ENCODE results near the gene TCAP.
"Not testable (repeated sequence)": the region's sequence is repeated elsewhere in the genome, so short reads cannot be mapped to it uniquely, and the experiment has no call there.

The TCAP gene

GRCh38 chr17:39684369-39685192 is 19.4 kb downstream of the TCAP start:
- no peak for DNase-seq

GRCh38 chr17:39687101-39687545 is 22.0 kb downstream of the TCAP start:
- DNase-seq = no peak

- peak; percentile 62 to 71 for DNase-seq
Observed at GRCh38 chr17:39687546-39688474, 22.7 kb downstream of the TCAP start, which contains the start of gene PGAP3. Gene PGAP3 (minus strand): TSS chr17:39688057. CDS start chr17:39688014, 43 bp downstream.

GRCh38 chr17:39688475-39688835 is 23.3 kb downstream of the TCAP start:
- no peak for DNase-seq

- DNase-seq = no peak
Observed at GRCh38 chr17:39688945-39689344, 23.8 kb downstream of the TCAP start.

- DNase-seq = no peak
Observed at GRCh38 chr17:39694593-39694992, 29.4 kb downstream of the TCAP start.

- DNase-seq = no peak
Observed at GRCh38 chr17:39695089-39695474, 29.9 kb downstream of the TCAP start.

GRCh38 chr17:39696731-39697130 is 31.6 kb downstream of the TCAP start:
- DNase-seq = no peak

GRCh38 chr17:39697961-39698360 is 32.8 kb downstream of the TCAP start:
- DNase-seq = no peak

- not testable (repeated sequence) for DNase-seq
Observed at GRCh38 chr17:39699157-39699817, 34.1 kb downstream of the TCAP start.

- DNase-seq = no peak
Observed at GRCh38 chr17:39699818-39700147, 34.6 kb downstream of the TCAP start, which contains the start of gene ERBB2. Gene ERBB2 (plus strand): TSS chr17:39700064. CDS start chr17:39700239, 175 bp downstream.

- DNase-seq = no peak
Observed at GRCh38 chr17:39700148-39700987, 35.2 kb downstream of the TCAP start.

- DNase-seq = no peak
Observed at GRCh38 chr17:39701012-39701783, 36.0 kb downstream of the TCAP start.

GRCh38 chr17:39701784-39702422 is 36.8 kb downstream of the TCAP start:
- DNase-seq = no peak

- no peak for DNase-seq
Observed at GRCh38 chr17:39702901-39703893, 38.0 kb downstream of the TCAP start.

- DNase-seq = no peak
Observed at GRCh38 chr17:39703913-39704312, 38.8 kb downstream of the TCAP start.

GRCh38 chr17:39704821-39705551 is 39.8 kb downstream of the TCAP start:
- DNase-seq = no peak

GRCh38 chr17:39705786-39706348 is 40.7 kb downstream of the TCAP start:
- no peak for DNase-seq
